Mucosa of rectum (tissue), 2 donors: ENCODE data around the gene LRRK1.

ENCODE experiments used
- H3K27ac ChIP-seq, 2 donors: one replicate each; pipeline ENCODE4 v1.7.0; 2013; ENCODE audit warnings: inconsistent platforms in 2 of 2, low read depth in 2 of 2, low read length in 2 of 2
- H3K27me3 ChIP-seq, 2 donors: one replicate each; pipeline ENCODE4 v1.7.0; 2013; ENCODE audit warnings: low read length in 2 of 2; ENCODE audit not compliant: control insufficient read depth in 2 of 2, insufficient read depth in 2 of 2
- H3K36me3 ChIP-seq, 2 donors: one replicate each; pipeline ENCODE4 v1.7.0; 2013; ENCODE audit warnings: low read length in 2 of 2; ENCODE audit not compliant: control insufficient read depth in 2 of 2, insufficient read depth in 2 of 2
- H3K4me1 ChIP-seq, 2 donors: one replicate each; pipeline ENCODE4 v1.7.0; 2013; ENCODE audit warnings: low read length in 2 of 2, mild to moderate bottlenecking in 1 of 2; ENCODE audit not compliant: control insufficient read depth in 2 of 2, insufficient read depth in 2 of 2
- H3K4me3 ChIP-seq, 2 donors: one replicate each; pipeline ENCODE4 v1.7.0; 2013; ENCODE audit warnings: low read length in 2 of 2
- H3K9ac ChIP-seq, 2 donors: one replicate each; pipeline ENCODE4 v1.7.0; 2013; ENCODE audit warnings: low read length in 2 of 2, low read depth in 1 of 2, mild to moderate bottlenecking in 1 of 2
- H3K9me3 ChIP-seq, 2 donors: one replicate each; pipeline ENCODE4 v1.7.0; 2013; ENCODE audit warnings: low read length in 2 of 2; ENCODE audit not compliant: control insufficient read depth in 2 of 2
- donor health status: healthy.
- donor health status: Normal muscosa, but diverticular disease.

The LRRK1 gene

DNA sequence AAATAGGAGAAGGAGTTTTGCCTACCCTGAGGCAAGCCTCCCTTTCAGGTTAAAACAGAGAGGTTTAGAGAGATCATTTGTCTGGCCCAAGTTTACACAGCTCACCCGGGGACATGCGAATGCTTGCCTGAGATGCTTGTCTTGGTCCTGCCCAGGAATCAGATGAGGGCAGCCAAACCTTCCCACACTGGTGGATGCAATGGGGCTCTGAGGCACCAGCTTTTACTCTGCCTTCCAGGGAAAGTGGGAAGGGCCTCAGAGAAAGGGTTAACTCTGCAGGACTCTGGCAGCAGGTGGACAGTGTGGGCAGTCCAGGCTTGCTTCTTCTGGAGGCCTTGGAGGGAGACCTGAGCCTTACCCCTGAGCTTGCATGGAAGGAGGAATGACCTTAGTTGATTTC is 90.0 kb downstream of the LRRK1 start:
- H3K4me3 ChIP-seq, result no peak overlapping the region
- peaks cover 9 to 12% of the 10 kb centered on the region in 2 donors for H3K4me1 ChIP-seq
- H3K36me3 ChIP-seq, result peaks cover 0 to 21% of the 10 kb centered on the region in 2 donors
- H3K27ac ChIP-seq, result no peak overlapping the region
- H3K27me3 ChIP-seq, result no peaks in the 10 kb centered on the region
- no peak overlapping the region for H3K9ac ChIP-seq
- H3K9me3 ChIP-seq, result no peaks in the 10 kb centered on the region

DNA sequence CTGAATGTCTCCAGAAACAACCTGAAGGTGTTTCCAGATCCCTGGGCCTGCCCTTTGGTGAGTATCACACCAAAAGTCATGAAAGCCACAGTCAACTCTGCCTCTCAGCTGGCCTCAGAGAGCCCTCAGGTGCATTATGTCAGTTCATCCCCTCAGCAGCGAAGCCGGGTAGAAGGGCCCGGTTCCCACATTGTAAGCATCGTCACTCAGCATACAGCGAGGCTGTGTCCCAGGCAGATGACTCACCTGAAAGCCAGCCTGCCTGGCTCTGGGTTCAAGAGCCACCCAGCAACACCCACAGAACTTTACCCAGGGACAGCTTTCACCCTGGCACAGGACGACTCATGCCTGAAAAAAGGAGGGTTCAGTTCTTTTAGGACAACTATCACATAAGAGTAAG is 91.6 kb downstream of the LRRK1 start:
- Histone ChIP-seq H3K27ac (no peak overlapping the region), H3K4me3 (no peak overlapping the region), H3K36me3 (peaks cover 0 to 24% of the 10 kb centered on the region in 2 donors), H3K27me3 (no peaks in the 10 kb centered on the region), H3K4me1 (peaks cover 9 to 12% of the 10 kb centered on the region in 2 donors), H3K9me3 (no peaks in the 10 kb centered on the region), H3K9ac (no peak overlapping the region)

DNA sequence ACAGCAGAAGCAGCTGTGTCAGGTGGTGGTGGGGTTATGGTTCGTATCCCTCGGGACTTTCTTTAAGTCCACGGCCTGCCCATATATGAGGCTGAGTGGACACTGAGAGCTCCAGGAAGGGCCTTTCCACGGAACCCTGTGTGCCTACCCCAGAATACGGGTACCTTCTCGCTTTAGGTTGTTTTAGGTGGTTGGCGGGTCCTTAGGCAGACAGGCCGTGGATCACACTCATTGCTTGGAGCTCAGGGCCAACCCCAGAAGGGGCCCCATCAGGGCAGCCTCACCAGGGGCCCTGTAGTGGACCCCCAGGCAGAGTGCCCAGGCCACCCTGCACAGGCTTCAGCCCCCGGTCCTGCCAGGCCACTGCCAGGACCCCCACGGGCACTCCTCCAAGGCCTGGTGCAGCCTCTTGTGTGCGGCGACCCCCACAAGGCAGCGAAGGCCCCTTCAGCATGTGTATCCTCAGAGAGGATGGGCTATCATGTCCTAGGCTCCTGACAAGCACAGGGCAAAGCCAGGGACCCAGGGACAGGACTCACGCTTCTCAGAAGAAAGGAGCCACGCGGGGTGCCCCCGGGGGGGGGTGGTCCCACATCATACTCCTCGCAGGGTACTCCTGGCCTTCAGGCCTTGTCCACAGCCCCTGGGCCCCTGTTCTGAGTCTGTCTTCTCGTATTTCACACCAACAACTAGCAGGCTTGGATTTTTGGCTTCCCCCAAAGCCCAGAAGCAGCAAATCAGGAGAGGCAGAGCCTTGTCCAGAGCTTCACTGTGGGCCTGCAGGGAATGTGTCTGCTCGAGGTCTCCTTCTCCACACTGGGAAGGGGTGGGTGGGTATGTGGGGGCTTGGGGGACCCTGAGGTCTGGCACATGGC is 93.4 kb downstream of the LRRK1 start:
- Histone ChIP-seq H3K36me3 (peaks cover 11 to 32% of the 10 kb centered on the region in 2 donors), H3K9ac (no peak overlapping the region)

DNA sequence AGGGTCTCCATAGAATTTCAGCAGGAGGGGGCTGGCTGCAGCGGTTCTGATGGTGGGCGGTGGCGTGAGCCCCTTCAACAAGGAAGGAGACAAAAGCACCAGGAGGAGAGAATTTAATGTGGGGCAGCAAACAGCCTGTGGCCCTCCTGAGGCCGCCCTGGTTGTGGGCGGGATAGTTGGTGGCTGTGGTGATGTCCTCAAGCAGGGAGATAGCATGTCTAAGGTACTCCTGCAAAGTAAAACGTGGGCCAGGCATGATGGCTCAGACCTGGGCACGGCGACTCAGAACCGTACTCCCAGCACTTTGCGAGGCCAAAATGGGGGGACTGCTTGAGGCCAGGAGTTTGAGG is 94.0 kb downstream of the LRRK1 start:
- Histone ChIP-seq H3K9ac (no peak overlapping the region), H3K9me3 (no peaks in the 10 kb centered on the region), H3K4me3 (no peak overlapping the region), H3K27ac (no peak overlapping the region), H3K36me3 (peaks cover 14 to 32% of the 10 kb centered on the region in 2 donors), H3K27me3 (no peaks in the 10 kb centered on the region), H3K4me1 (peaks cover 0 to 4% of the 10 kb centered on the region in 2 donors)

More for the DNA sequence above, 93.4 kb downstream of the LRRK1 start:
- Histone ChIP-seq H3K9me3 (no peaks in the 10 kb centered on the region), H3K4me3 (no peak overlapping the region), H3K4me1 (peaks cover 3 to 7% of the 10 kb centered on the region in 2 donors), H3K27me3 (no peaks in the 10 kb centered on the region), H3K27ac (no peak overlapping the region)

DNA sequence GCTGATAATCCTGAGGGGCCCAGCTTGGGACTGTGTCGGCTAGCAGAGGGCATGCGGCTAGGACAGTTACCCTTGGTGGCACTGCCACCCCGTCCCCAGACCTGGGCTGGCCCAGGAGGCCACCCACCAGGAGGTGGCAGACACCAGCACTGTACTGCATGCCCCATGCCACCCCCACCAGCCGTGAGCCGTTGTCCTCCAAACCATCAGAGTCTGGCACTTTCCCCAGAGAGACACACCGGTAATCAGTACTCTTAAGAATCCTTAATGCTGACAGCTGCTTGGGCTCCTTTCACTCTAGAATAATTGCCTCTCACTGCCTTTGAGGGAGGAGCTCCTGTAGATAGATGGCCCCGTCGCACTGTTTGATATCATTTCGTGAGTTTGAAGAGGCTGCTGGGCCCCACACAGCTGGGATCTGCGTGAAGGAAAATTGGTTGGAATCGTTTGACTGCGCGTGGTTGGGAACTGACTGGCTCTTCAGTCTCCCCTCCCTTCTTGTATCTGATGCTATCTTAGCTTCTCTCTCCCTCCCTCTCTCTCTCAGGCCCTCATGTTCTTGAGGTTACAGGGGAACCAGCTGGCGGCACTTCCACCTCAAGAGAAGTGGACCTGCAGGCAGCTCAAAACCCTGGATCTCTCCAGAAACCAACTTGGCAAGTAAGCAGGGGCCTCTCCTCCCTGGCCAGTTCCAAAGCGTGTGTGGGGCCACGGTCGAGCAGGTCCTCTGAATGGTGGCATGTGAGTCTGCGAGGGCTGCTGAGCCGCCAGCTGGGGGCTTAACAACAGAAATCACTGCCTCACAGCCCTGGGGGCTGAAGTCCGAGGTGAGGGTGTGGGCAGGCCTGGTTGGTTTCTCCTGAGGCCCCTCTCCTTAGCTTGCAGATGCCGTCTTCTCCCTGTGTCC is 94.9 kb downstream of the LRRK1 start:
- peaks cover 14 to 32% of the 10 kb centered on the region in 2 donors for H3K36me3 ChIP-seq
- H3K9me3 ChIP-seq, result no peaks in the 10 kb centered on the region
- H3K27ac ChIP-seq, result no peak overlapping the region
- H3K4me3 ChIP-seq, result no peak overlapping the region
- no peak overlapping the region for H3K9ac ChIP-seq
- H3K4me1 ChIP-seq, result no peaks in the 10 kb centered on the region
- no peaks in the 10 kb centered on the region for H3K27me3 ChIP-seq

DNA sequence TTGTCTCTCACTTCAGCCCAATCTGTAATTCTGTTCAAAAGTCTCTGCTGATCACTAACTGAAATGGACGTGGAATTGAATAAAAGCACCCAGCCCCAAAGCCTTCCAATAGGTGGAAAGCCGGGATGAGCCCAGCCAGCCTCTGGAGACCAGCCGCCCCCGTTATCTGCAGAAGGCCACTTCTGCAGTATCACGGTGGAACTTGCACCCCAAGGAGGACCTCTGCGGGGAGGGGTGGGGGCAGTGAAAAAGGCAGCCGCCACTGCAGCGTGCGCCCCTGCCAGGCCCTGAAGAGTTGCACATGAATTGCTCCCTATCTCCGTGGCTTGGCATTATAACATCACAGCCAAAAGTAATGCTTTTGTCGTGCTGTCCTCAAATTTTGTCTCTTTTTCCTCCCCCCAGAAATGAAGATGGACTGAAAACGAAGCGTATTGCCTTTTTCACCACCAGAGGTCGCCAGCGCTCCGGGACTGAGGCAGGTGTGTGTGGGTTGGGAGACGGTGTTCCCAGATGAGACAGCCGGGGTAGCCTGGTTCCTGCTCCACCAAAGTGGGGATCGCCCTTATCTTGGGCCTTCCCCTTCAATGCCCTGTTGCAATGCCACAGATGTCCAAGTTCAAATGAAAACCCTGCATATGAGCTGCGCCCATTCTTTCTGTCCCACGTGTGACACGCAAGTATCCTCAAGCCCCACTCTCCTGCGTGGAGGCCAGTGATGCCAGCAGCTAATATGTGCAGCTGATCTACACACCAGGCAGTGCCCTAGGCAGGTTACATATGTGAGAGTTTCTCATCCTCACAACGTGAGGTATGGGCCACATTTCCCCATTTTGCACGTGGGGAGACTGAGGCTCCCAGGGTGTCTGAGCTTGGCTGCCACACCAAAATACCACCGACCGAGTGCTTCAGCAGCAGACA is 96.0 kb downstream of the LRRK1 start:
- Histone ChIP-seq H3K9me3 (no peaks in the 10 kb centered on the region), H3K9ac (no peak overlapping the region)

DNA sequence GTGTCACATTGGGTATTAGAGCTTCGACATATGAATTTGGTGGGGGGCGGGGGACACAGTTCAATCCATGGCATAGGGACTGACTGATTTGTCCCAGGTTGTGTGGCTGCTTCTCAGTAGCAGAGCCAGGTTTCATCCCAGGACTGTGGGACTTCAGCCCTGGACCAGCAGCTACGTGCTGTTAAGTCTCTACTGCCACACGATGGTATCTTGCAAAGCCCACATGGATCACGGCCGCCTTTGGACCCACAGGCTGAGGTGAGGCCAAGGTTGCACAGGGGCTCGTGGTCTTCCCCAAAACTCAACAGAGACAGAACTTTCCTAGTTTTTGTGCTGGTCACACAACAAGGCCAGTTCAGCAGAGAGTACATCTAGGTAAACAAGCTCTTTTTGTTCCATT is 97.4 kb downstream of the LRRK1 start:
- no peak overlapping the region for H3K27ac ChIP-seq
- no peak overlapping the region for H3K4me3 ChIP-seq
- no peaks in the 10 kb centered on the region for H3K27me3 ChIP-seq
- H3K4me1 ChIP-seq, result no peaks in the 10 kb centered on the region
- H3K9ac ChIP-seq, result no peak overlapping the region
- H3K9me3 ChIP-seq, result no peaks in the 10 kb centered on the region
- H3K36me3 ChIP-seq, result peaks cover 25 to 32% of the 10 kb centered on the region in 2 donors

More for the DNA sequence above, 96.0 kb downstream of the LRRK1 start:
- no peak overlapping the region for H3K4me3 ChIP-seq
- no peaks in the 10 kb centered on the region for H3K4me1 ChIP-seq
- no peaks in the 10 kb centered on the region for H3K27me3 ChIP-seq
- H3K36me3 ChIP-seq, result peaks cover 18 to 28% of the 10 kb centered on the region in 2 donors
- no peak overlapping the region for H3K27ac ChIP-seq

DNA sequence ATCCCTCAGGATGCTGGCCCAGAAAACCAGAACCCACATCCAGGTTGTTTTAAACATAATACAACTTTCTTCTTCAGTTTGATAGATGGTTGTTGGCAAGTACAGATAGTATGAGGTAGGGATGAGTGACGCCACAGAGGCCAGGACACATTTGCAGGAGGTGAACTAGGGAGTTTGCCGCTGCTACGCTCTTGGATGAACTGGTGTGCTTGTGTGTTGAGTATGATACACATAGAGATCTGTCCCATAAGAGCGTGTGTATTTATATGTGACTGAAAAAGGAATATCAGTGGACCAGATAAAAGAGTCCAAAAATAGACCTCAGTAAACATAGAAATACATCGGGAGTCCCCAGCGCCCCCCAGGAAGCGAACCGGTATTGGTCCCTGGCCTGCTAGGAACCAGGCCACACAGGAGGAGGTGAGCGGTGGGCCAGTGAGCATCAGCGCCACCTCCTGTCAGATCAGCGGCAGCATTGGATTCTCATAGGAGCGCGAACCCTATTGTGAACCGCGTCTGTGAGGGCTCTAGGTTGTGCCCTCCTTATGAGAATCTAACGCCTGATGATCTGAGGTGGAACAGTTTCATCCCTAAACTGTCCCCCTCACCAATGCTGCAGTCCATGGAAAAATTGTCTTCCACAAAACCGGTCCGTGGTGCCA is 98.1 kb downstream of the LRRK1 start:
- H3K4me3 ChIP-seq, result no peak overlapping the region
- H3K9ac ChIP-seq, result no peak overlapping the region
- peaks cover 29 to 34% of the 10 kb centered on the region in 2 donors for H3K36me3 ChIP-seq

DNA sequence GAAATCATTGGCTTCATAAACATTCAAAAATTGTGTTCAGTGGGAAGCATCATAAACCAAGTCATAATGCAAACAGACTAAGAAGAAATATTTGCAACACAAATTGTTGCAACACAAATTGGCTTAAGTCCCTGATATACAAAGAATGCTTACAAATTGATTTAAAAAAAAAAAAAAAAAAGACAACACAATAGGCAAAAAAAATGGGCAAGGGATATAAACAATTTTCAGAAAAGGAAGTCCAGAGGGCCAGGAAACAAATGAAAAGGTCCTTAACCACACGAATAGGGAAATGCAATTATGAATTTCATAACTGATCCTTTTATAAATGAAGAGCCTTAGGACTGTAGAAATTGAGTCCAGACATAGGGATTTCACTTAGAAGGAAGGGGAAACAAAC is 98.9 kb downstream of the LRRK1 start:
- no peaks in the 10 kb centered on the region for H3K27me3 ChIP-seq
- H3K36me3 ChIP-seq, result peaks cover 32 to 39% of the 10 kb centered on the region in 2 donors
- H3K4me1 ChIP-seq, result no peaks in the 10 kb centered on the region
- H3K27ac ChIP-seq, result no peak overlapping the region
- no peak overlapping the region for H3K9ac ChIP-seq
- H3K4me3 ChIP-seq, result no peak overlapping the region
- no peaks in the 10 kb centered on the region for H3K9me3 ChIP-seq

More for the DNA sequence above, 98.1 kb downstream of the LRRK1 start:
- no peak overlapping the region for H3K27ac ChIP-seq
- H3K27me3 ChIP-seq, result no peaks in the 10 kb centered on the region
- H3K4me1 ChIP-seq, result no peaks in the 10 kb centered on the region
- H3K9me3 ChIP-seq, result no peaks in the 10 kb centered on the region
